Measurements from ENCODE around the gene TRIM34.
A peak's percentile ranks its signal among the peaks of the same experiment; 100 is the strongest.

- TF ChIP-seq CTCF (IDR thresholded peaks at IDR 0.05) (peak in 5 of 6 experiments; percentile 46 to 82 (median 66)), POLR2A (IDR thresholded peaks at IDR 0.05) (no peak)
Observed at GRCh38 chr11:5600374-5600851, 24.4 kb upstream of the TRIM34 start.

Data from esophagus squamous epithelium (tissue), 4 donors.